Measurements from ENCODE around the gene MIPOL1. TPM values are rescaled to one million over a fixed set of nuclear protein-coding genes. Genes with fewer than 3 reads are reported as not detected.
"Not testable (repeated sequence)": the region's sequence is repeated elsewhere in the genome, so short reads cannot be mapped to it uniquely, and the experiment has no call there.

Gene MIPOL1
- total RNA-seq, 3 donors from 2014 or later (not counting 1 experiment from before 2014, with no cell fraction given): not detected

DNA sequence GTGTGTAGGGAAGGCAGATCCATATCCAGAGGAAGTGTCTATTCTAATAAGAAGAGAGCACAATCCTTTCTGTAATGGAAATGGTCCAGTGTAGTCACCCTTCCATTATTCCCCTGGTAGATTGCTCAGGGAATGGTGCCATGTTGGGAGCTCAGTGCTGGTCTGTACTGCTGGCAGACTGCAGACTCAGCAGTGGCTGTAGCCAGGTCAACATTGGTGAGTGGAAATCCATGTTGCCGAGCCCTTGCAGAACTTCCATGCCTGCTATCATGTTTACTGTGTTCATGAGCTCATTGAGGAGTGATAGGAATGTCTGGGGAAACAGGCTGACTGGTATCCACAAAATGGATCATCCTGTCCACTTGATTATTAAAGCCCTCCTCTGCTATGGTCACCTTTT is 128.7 kb downstream of the MIPOL1 start:
- intact Hi-C loops (cut with micrococcal nuclease): no loop called here
- Mint-ChIP-seq H3K36me3 (no peaks in the 10 kb centered on the region), H3K9me3 (peaks cover 11 to 18% of the 10 kb centered on the region in 2 donors), H3K4me3 (no peak overlapping the region), H3K27ac (no peak overlapping the region), H3K27me3 (ENCODE audit: low read depth in 2 of 2) (no peaks in the 10 kb centered on the region), H3K4me1 (no peaks in the 10 kb centered on the region)
- H3K9me3 ChIP-seq (ENCODE audit: control insufficient read depth, insufficient read depth, low read length): no peaks in the 10 kb centered on the region
- TF ChIP-seq, protein P1, sequence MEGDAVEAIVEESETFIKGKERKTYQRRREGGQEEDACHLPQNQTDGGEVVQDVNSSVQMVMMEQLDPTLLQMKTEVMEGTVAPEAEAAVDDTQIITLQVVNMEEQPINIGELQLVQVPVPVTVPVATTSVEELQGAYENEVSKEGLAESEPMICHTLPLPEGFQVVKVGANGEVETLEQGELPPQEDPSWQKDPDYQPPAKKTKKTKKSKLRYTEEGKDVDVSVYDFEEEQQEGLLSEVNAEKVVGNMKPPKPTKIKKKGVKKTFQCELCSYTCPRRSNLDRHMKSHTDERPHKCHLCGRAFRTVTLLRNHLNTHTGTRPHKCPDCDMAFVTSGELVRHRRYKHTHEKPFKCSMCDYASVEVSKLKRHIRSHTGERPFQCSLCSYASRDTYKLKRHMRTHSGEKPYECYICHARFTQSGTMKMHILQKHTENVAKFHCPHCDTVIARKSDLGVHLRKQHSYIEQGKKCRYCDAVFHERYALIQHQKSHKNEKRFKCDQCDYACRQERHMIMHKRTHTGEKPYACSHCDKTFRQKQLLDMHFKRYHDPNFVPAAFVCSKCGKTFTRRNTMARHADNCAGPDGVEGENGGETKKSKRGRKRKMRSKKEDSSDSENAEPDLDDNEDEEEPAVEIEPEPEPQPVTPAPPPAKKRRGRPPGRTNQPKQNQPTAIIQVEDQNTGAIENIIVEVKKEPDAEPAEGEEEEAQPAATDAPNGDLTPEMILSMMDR (IDR thresholded peaks at IDR 0.05): no peak
- 86% methylated on average over 1 of the region's 1 CpG for WGBS (ENCODE audit: insufficient coverage)
- no peaks in the 10 kb centered on the region for H3K27me3 ChIP-seq (ENCODE audit: control insufficient read depth, insufficient read depth, low read length)
- H3K36me3 ChIP-seq (ENCODE audit: control insufficient read depth, insufficient read depth, low read length): no peaks in the 10 kb centered on the region
- ATAC-seq (no peak), DNase-seq (no peak)
- no peak overlapping the region for H3K27ac ChIP-seq (ENCODE audit: low read length)
- H3K4me1 ChIP-seq (ENCODE audit: control insufficient read depth, insufficient read depth, low read length): no peaks in the 10 kb centered on the region
- no peak overlapping the region for H3K4me3 ChIP-seq (ENCODE audit: low read length)

DNA sequence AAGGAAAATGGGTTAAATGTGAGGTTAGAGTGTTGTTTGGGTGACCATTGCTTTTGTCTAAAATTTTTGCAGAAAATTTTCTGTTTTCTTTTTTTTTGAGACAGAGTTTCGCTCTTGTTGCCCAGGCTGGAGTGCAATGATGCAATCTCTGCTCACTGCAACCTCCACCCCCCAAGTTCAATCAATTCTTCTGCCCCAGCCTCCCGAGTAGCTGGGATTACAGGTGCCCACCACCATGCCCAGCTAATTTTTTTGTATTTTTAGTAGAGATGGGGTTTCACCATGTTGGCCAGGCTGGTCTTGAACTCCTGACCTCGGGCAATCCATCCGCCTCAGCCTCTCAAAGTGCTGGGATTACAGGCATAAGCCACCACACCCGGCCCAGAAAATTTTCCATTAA is 130.2 kb downstream of the MIPOL1 start:
- H3K27ac ChIP-seq (ENCODE audit: low read length); H3K4me1 Mint-ChIP-seq; H3K27me3 Mint-ChIP-seq (ENCODE audit: low read depth in 2 of 2); H3K27ac Mint-ChIP-seq; H3K4me3 ChIP-seq (ENCODE audit: low read length); H3K27me3 ChIP-seq (ENCODE audit: control insufficient read depth, insufficient read depth, low read length); H3K9me3 ChIP-seq (ENCODE audit: control insufficient read depth, insufficient read depth, low read length); H3K36me3 ChIP-seq (ENCODE audit: control insufficient read depth, insufficient read depth, low read length); ATAC-seq; H3K4me1 ChIP-seq (ENCODE audit: control insufficient read depth, insufficient read depth, low read length); DNase-seq; H3K4me3 Mint-ChIP-seq; H3K36me3 Mint-ChIP-seq; intact Hi-C loops (cut with micrococcal nuclease): not testable (repeated sequence)
- H3K9me3 Mint-ChIP-seq: peaks cover 10 to 18% of the 10 kb centered on the region in 2 donors
- 82% methylated on average over 4 of the region's 5 CpGs for WGBS (ENCODE audit: insufficient coverage)

DNA sequence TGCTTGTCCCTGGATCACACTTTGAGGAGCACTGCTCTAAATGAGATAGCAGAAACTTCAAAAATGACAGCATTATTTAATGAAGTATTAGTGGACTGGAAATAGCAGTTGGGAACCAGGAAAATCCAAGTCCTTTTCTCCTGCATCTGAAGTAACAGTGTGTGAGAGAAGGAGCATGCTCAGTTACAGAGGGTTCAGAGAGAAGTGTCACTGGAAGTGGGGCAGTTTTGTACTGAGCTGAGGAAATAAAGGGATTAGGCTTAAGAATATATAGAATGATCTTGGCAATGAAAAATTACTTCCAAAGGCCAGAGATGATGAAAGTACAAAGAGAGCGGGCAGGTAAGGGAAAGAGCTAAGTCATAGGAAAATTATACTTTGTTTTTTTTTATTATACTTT is 130.9 kb downstream of the MIPOL1 start:
- Histone ChIP-seq H3K4me3 (ENCODE audit: low read length) (no peak overlapping the region), H3K36me3 (ENCODE audit: control insufficient read depth, insufficient read depth, low read length) (no peaks in the 10 kb centered on the region), H3K27ac (ENCODE audit: low read length) (no peak overlapping the region), H3K4me1 (ENCODE audit: control insufficient read depth, insufficient read depth, low read length) (no peaks in the 10 kb centered on the region), H3K27me3 (ENCODE audit: control insufficient read depth, insufficient read depth, low read length) (no peaks in the 10 kb centered on the region), H3K9me3 (ENCODE audit: control insufficient read depth, insufficient read depth, low read length) (no peaks in the 10 kb centered on the region)
- Mint-ChIP-seq H3K27ac (no peak overlapping the region), H3K4me1 (no peaks in the 10 kb centered on the region), H3K36me3 (no peaks in the 10 kb centered on the region), H3K4me3 (no peak overlapping the region), H3K9me3 (peaks cover 10 to 23% of the 10 kb centered on the region in 2 donors), H3K27me3 (ENCODE audit: low read depth in 2 of 2) (no peaks in the 10 kb centered on the region)
- TF ChIP-seq, protein P1 (IDR thresholded peaks at IDR 0.05): no peak
- ATAC-seq (no peak), DNase-seq (no peak)
- intact Hi-C loops (cut with micrococcal nuclease): no loop called here
- WGBS (ENCODE audit: insufficient coverage): no CpG with 5 or more reads among the region's 1 CpG

DNA sequence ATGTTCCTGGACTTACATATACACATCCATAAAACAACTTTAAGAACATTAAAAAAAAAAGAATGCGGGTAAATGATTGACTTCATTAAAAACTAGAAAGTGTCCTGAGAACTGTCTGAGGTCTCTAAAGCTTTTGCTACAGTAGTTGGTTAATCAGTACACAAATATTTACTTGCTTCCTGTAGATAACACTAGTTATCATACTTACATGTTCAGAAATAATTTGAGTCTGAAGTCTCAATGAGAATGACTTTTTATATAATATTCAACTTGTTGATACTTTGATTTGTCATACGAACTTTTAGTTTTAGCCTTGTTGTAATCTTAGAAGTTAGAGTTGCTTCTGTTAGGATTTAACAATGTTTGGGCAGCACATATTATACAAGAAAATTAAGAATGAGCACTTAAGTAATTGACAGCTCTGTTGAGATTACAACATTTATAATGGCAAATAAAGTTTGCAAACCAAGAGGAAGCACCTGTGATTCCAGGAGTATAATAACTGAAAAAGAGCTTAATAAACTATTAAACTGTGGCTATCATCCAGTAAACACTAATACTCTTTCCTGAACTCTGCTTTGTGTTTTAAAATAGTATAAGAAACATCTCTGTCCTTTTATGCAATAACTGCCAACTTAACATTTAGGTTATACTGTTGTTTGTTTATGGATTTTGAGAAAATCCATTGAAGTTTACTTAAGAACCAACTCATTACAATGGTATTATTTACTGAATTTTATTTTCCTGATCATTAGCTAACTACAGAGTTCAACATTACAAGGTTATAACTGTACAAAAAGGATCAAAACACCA is 131.7 kb downstream of the MIPOL1 start:
- TF ChIP-seq, protein P1 (IDR thresholded peaks at IDR 0.05): no peak
- Histone ChIP-seq H3K27ac (ENCODE audit: low read length) (no peak overlapping the region), H3K4me1 (ENCODE audit: control insufficient read depth, insufficient read depth, low read length) (no peaks in the 10 kb centered on the region), H3K9me3 (ENCODE audit: control insufficient read depth, insufficient read depth, low read length) (no peaks in the 10 kb centered on the region), H3K36me3 (ENCODE audit: control insufficient read depth, insufficient read depth, low read length) (no peaks in the 10 kb centered on the region), H3K4me3 (ENCODE audit: low read length) (no peak overlapping the region), H3K27me3 (ENCODE audit: control insufficient read depth, insufficient read depth, low read length) (no peaks in the 10 kb centered on the region)
- no CpG with 5 or more reads among the region's 2 CpGs for WGBS (ENCODE audit: insufficient coverage)
- no peaks in the 10 kb centered on the region for H3K27me3 Mint-ChIP-seq (ENCODE audit: low read depth in 2 of 2)
- H3K36me3 Mint-ChIP-seq: no peaks in the 10 kb centered on the region
- H3K27ac Mint-ChIP-seq: no peak overlapping the region
- peaks cover 10 to 24% of the 10 kb centered on the region in 2 donors for H3K9me3 Mint-ChIP-seq
- ATAC-seq (no peak), DNase-seq (no peak)
- H3K4me3 Mint-ChIP-seq: no peak overlapping the region
- no peaks in the 10 kb centered on the region for H3K4me1 Mint-ChIP-seq
- intact Hi-C loops (cut with micrococcal nuclease): no loop called here
